HG02571 (cell line): ENCODE results near the gene TAF11L11.
"Not testable (repeated sequence)": the region's sequence is repeated elsewhere in the genome, so short reads cannot be mapped to it uniquely, and the experiment has no call there.

Experiments
- ATAC-seq: cut with Tn5 transposase; IDR thresholded peaks from one replicate; pipeline ENCODE4 v1.9.1; 2021; ENCODE audit warnings: mild to moderate bottlenecking, moderate library complexity; ENCODE audit not compliant: unreplicated experiment

TAF11L11 gene

DNA sequence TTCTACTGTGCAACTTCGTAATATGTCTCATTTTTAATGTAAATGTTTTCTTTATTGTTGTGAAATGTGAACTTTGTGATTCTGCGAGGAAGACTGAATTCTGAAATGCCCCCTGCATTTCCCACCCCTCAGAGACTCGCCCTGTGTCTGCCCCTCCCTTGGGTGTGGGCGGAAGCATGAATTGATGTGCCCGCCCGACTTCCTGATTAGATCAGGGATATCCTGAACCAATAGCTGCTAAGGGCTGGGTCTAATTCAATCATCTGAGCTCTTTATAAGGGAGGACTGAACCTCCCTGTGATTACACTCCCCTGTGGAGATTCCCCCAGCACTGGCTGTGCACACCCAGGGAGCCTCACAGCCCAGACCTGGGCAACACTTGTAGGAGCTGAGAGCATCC, at the start of gene TAF11L11:
Gene TAF11L11 (plus strand): TSS at position 304 of the 400 bp plus-strand sequence.
- ATAC-seq = not testable (repeated sequence)

DNA sequence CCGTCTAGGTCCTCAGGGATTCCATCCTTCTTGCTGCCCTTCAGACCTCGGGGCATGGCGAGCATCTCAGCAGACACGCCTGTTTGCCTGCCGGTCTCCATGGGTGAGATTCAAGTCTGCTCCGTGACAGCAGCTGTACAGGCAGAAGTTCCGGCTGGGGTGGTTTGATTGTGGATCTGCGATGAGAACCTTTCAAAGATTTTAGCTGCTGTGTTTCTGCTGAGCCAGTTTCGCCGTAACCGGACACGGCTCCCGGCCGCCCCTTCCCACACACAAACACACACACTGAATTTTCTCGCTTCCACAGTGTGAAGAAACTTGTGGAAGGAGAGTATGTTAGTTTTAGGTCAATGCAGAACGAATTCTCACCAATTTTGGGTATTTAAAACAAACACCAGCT, 18.3 kb upstream of the TAF11L11 start, which contains the start of gene TAF11L7:
Gene TAF11L7 (minus strand): TSS at position 101 of the 400 bp plus-strand sequence.
- not testable (repeated sequence) for ATAC-seq

GRCh38 chr5:17590860-17591259, 13.1 kb upstream of the TAF11L11 start, which contains the start of gene TAF11L8:
TSS of gene TAF11L8 (minus strand) at chr5:17590960.
- ATAC-seq = not testable (repeated sequence)

- ATAC-seq = not testable (repeated sequence)
Observed at GRCh38 chr5:17594255-17594654, 9.7 kb upstream of the TAF11L11 start, which contains the start of gene TAF11L9. TSS of gene TAF11L9 (minus strand) at chr5:17594394.

- not testable (repeated sequence) for ATAC-seq
Observed at GRCh38 chr5:17597728-17598127, 6.3 kb upstream of the TAF11L11 start, which contains the start of gene TAF11L10. TSS of gene TAF11L10 (minus strand) at chr5:17597828.

DNA sequence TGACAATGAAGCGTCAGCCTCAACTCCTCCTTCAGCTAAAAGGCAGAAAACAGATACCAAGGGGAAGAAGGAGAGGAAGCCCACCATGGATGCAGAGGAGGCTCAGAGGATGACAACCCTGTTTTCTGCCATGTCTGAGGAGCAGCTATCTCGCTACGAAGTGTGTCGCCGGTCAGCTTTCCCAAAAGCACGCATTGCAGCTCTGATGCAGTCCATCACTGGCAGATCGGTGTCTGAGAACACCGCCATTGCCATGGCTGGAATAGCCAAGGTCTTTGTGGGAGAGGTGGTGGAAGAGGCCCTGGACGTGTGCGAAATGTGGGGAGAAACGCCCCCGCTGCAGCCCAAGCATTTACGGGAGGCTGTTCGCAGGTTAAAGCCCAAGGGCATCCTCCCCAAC, 968 bp downstream of the TAF11L11 start:
- ATAC-seq = no peak

- not testable (repeated sequence) for ATAC-seq
Observed at GRCh38 chr5:17607461-17607860, 3.5 kb downstream of the TAF11L11 start.

DNA sequence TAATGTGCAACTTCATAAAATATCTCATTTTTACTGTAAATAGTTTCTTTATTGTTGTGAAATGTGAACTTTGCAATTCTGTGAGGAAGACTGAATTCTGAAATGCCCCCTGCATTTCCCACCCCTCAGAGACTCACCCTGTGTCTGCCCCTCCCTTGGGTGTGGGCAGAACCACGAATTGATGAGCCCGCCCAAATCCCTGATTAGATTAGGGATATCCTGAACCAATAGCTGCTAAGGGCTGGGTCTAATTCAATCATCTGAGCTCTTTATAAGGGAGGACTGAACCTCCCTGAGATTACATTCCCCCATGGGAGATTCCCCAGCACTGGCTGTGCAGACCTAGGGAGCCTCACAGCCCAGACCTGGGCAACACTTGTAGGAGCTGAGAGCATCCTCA, 6.1 kb downstream of the TAF11L11 start, which contains the start of gene TAF11L12:
Gene TAF11L12 (plus strand): TSS at position 301 of the 400 bp plus-strand sequence.
- not testable (repeated sequence) for ATAC-seq

DNA sequence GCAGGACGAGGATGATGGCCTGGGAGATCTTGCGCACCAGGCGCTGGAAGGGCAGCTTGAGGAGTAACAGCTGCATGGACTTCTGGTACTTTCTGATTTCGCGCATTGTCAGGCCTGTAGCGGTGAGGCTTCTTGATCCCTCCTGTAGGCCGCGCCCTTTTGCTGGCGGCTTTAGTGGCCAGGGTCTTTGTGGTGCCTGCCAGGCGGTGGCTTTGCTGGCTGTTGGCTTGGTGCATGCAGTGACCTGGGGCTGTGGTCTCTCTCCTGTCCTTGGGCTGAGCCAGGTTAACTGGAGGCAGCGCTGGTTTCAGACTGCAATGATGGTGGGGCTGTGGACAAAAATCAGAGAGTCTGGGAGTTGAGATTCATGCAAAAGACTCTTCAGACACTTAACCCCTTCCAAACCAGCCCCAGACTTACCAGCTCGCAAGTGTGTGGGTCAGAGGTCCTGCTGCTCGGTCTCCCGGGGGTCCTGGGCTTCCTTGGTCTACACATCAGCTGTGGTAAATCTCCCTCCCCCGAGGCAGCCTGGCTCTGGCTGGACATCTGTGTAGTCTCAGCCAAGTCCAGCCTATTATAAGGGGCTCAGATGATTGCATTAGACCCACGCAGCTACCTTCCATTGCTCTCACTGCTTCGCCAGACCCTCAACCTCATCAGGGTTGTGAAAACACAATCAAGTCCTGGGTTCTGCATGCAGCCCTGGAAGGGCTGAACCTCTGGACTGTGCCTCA, 11.1 kb downstream of the TAF11L11 start:
- ATAC-seq = no peak

DNA sequence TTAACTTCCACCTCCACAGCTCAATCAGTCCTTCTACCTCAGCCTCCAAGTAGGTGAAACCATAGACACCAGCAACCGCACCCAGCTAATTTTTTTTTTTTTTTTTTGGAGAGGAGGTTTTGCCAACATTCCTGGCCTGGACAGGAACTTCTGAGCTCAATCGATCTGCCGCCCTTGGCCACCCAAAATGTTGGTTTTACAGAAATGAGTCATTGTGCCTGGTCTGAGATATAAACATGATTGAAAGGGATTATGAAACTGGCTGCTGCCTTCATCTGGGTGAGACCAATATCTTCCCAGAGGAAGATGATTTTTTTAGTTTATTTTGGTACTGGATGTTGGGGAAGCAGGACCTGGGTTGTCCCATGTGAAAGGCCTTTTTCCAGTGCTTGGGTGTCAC, 15.4 kb downstream of the TAF11L11 start:
- ATAC-seq = no peak

- ATAC-seq = no peak
Observed at GRCh38 chr5:17620627-17621026, 16.6 kb downstream of the TAF11L11 start.

GRCh38 chr5:17625686-17626085, 21.7 kb downstream of the TAF11L11 start:
- no peak for ATAC-seq

GRCh38 chr5:17631788-17632187, 27.8 kb downstream of the TAF11L11 start, which contains the start of gene TAF11L13:
TSS of gene TAF11L13 (plus strand) at chr5:17632088.
- not testable (repeated sequence) for ATAC-seq

DNA sequence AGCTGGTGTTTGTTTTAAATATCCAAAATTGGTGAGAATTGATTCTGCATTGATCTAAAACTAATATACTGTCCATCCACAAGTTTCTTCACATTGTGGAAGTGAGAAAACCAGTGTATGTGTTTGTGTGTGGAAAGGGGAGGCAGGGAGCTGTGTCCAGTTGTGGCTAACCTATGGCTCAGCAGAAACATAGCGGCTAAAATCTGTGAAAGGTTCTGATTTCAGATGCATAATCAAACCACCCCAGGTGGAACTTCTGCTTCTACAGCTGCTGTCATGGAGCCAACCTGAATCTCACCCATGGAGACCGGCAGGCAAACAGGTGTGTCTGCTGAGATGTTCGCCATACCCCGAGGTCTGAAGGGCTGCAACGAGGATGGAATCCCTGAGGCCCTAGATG, 30.2 kb downstream of the TAF11L11 start, which contains the start of gene TAF11L14:
Gene TAF11L14 (plus strand): TSS at position 301 of the 400 bp plus-strand sequence.
- no peak for ATAC-seq

DNA sequence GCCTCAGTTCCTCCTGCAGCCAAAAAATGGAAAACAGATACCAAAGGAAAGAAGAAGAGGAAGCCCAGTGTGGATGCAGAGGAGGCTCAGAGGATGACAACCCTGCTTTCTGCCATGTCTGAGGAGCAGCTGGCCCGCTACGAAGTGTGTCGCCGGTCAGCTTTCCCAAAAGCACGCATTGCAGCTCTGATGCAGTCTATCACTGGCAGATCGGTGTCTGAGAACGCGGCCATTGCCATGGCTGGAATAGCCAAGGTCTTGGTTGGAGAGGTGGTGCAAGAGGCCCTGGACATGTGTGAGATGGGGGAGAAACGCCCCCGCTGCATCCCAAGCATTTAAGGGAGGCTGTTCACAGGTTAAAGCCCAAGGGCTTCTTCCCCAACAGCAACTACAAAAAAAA, 45.2 kb downstream of the TAF11L11 start:
- not testable (repeated sequence) for ATAC-seq

DNA sequence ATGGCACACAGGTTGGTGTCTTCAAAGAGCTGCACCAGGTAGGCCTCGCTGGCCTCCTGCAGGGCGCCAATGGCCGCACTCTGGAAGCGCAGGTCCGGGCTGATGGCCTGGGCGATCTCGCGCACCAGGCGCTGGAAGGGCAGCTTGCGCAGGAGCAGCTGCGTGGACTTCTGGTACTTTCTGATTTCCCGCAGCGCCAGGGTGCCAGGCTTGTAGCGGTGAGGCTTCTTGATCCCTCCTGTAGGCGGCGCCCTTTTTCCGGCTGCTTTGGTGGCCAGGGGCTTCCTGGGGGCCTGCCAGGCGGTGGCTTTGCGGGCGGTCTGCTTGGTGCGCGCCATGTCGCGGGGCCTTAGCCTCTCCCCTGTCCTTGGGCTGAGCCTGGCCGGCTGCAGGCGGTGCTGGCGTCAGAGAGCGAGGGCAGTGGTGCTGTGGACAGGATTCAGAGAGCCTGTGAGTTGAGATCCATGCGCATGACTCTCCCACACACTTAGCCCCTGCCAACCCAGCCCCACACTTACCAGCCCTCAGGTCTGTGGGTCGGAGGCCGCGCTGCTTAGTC, 51.3 kb downstream of the TAF11L11 start:
- ATAC-seq = not testable (repeated sequence)
